NCI-H1105 (cell line): ENCODE data around the gene C1orf105.

Experiments used
- DNase-seq: peaks from one replicate; lab custom pipeline; 2025; lab: John Stamatoyannopoulos, UW

C1orf105 gene

GRCh38 chr1:172457479-172458130 is 37.1 kb downstream of the C1orf105 start:
- no peak for DNase-seq

GRCh38 chr1:172460177-172460576 is 39.7 kb downstream of the C1orf105 start:
- DNase-seq, result no peak

- no peak for DNase-seq
These were observed 40.4 kb downstream of the C1orf105 start for GRCh38 chr1:172460887-172461315.

- no peak for DNase-seq
These were observed 45.1 kb downstream of the C1orf105 start for GRCh38 chr1:172465617-172466016.

- no peak for DNase-seq
These were observed 46.4 kb downstream of the C1orf105 start for GRCh38 chr1:172466795-172467407.

GRCh38 chr1:172467446-172467845 is 47.0 kb downstream of the C1orf105 start:
- no peak for DNase-seq

GRCh38 chr1:172468296-172468695 is 47.8 kb downstream of the C1orf105 start:
- no peak for DNase-seq

GRCh38 chr1:172469717-172470116 is 49.2 kb downstream of the C1orf105 start:
- no peak for DNase-seq

GRCh38 chr1:172470149-172470548 is 49.7 kb downstream of the C1orf105 start:
- DNase-seq, result no peak

- DNase-seq, result no peak
These were observed 51.2 kb downstream of the C1orf105 start for GRCh38 chr1:172471666-172472065.

- DNase-seq, result no peak
These were observed 52.0 kb downstream of the C1orf105 start for GRCh38 chr1:172472495-172472894.

GRCh38 chr1:172473302-172473701 is 52.8 kb downstream of the C1orf105 start:
- DNase-seq, result no peak

- DNase-seq, result no peak
These were observed 53.4 kb downstream of the C1orf105 start for GRCh38 chr1:172473842-172474241.

GRCh38 chr1:172476218-172476811 is 55.8 kb downstream of the C1orf105 start:
- DNase-seq, result no peak

- no peak for DNase-seq
These were observed 56.7 kb downstream of the C1orf105 start for GRCh38 chr1:172477216-172477615.

- DNase-seq, result no peak
These were observed 57.3 kb downstream of the C1orf105 start for GRCh38 chr1:172477741-172478140.

GRCh38 chr1:172478485-172478884 is 58.0 kb downstream of the C1orf105 start:
- DNase-seq, result no peak

- DNase-seq, result no peak
These were observed 59.9 kb downstream of the C1orf105 start for GRCh38 chr1:172480431-172480830.

- DNase-seq, result no peak
These were observed 61.6 kb downstream of the C1orf105 start for GRCh38 chr1:172482044-172482443.

- DNase-seq, result no peak
These were observed 63.0 kb downstream of the C1orf105 start for GRCh38 chr1:172483448-172483847.

- DNase-seq, result no peak
These were observed 63.8 kb downstream of the C1orf105 start for GRCh38 chr1:172484252-172484651.

GRCh38 chr1:172485626-172486025 is 65.1 kb downstream of the C1orf105 start:
- no peak for DNase-seq

GRCh38 chr1:172486805-172487454 is 66.4 kb downstream of the C1orf105 start:
- no peak for DNase-seq
